HPDE6-E6E7 (cell line): ENCODE results near the gene VPS26B.
"Not testable (repeated sequence)": the region's sequence is repeated elsewhere in the genome, so short reads cannot be mapped to it uniquely, and the experiment has no call there.

Experiments used
- DNase-seq: peaks from one replicate; pipeline ENCODE4 v3.0.0; 2011; ENCODE audit warnings: missing footprints; ENCODE audit errors: extremely low spot score

VPS26B gene

DNA sequence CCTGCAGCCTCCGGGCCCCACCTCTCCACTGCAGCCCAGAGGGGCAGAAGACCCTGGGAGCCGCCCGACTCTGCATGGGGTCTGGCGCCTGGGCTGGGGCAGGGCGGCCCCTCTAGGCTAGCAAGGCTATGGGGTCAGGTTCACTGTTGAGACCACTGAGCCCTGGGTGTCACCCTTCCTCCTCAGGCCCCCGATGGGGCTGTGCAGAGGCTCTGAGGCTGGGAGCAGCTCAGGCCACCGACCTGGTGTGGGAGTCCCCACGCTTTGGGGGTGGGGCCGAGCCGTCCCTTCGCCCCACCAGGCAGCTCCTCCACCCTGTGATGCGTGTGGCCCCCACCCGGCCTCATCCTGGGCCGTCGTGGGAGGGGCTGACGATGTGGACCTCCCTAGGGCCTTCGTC lies 57.2 kb downstream of the VPS26B start:
- DNase-seq = not testable (repeated sequence)

- DNase-seq = no peak
Observed at GRCh38 chr11:134282121-134283045, 57.9 kb downstream of the VPS26B start.

DNA sequence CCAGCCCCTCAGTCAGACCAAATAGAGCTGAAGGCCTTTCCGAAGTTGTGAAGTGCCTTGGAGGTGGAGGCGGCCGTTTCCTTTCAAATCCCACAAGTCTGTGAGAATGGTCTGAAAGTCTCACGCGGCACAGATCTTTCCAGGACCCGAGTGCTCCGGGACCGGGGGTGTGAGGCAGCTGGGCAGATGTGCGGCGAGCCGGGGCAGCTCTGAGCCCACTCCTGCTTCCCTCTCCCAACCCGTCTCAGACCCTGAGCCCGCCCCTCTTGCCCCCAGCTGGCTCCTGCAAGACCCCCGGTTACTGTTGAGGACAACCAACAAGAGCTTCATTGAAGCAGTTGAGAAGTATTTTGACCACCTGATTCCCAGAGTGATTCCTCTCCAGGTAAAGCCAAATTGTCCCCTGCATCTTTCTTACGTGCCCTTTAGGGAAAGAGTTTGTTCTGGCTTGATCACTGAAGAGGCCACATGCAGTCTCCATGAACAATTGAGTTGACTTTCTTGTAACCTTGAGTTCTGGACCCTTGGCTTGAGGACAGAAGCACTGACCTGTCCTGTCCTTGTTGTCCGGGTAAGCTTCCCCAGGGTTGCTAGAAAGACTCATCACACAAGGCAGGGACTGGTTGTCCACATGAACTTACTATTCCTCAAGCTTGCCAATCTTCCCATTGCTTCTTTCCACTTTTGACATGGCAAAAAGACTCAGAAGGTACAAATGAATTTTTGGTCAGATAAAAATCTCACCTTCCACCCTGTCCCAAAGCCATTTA lies 59.2 kb downstream of the VPS26B start:
- no peak for DNase-seq

DNA sequence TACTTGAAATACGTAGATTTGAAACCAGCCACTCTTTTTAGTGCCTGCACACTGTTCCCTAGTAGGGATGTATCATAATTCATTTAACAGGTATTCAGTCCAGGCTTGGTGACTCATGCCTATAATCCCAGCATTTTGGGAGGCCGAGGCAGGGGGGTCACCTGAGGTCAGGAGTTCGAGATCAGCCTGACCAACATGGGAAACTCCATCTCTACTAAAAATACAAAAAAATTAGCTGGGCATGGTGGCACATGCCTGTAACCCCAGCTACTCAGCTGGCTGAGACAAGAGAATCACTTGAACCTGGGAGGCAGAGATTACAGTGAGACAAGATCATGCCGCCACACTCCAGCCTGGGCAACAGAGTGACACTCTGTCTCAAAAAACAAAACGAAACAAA lies 59.9 kb downstream of the VPS26B start:
- DNase-seq = not testable (repeated sequence)

GRCh38 chr11:134287561-134287960 lies 63.1 kb downstream of the VPS26B start:
- no peak for DNase-seq

DNA sequence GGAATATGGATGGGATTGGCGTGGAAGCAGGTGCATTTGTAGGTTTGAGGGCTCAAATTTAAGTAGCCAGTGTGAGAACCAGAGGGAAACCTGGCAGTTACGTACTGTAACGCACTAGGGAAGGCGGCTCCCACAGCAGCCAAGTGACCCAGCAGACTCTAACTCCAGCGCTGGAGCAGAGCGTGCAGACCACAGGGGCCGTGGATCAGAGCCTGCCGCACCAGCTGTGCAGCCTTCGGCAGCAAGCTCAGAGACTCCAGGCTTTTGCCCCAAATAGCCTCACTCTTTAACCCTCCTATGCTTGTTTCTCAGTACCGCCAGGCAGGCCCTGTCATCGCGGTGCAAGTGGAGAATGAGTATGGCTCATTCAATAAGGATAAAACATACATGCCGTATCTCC lies 64.0 kb downstream of the VPS26B start:
- DNase-seq = no peak

DNA sequence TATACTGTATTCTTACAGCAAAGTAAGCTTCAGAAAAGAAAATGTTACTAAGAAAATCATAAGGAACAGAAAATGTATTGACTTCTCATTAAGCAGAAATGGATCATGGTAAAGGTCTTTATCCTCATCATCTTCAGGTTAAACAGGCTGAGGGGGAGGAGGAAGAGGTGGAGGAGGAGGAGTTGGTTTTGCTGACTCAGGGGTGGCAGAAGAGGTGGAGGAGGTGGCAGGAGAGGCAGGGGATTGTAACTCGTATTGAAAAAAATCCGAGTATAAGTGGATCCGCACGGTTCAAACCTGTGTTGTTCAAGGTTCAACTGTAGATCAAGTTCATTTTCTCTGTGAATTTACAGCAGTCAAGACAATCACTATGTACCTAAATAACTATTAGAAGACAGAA lies 64.7 kb downstream of the VPS26B start:
- no peak for DNase-seq

- no peak for DNase-seq
Observed at GRCh38 chr11:134289789-134290188, 65.3 kb downstream of the VPS26B start.

DNA sequence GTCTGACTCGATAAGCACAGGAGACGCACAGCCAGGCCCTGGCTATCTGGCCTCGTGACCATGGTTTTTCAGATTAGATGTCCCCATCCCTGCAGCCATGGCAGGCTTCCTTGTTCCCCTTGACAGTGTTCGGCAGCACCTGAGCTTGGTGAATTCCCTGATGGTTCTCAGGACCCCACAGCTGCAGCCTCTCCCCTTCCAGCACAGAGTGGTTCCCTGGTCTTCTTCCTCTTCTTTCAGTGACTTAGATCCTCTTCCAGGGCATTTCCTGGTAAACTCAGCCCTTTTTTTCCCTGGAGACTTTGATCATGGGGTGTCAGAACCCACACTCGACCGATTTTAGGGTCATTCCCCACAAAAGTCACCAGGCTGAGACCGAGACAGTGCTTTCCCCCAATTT lies 66.2 kb downstream of the VPS26B start:
- DNase-seq = no peak

- DNase-seq = no peak
Observed at GRCh38 chr11:134291196-134291595, 66.7 kb downstream of the VPS26B start.

DNA sequence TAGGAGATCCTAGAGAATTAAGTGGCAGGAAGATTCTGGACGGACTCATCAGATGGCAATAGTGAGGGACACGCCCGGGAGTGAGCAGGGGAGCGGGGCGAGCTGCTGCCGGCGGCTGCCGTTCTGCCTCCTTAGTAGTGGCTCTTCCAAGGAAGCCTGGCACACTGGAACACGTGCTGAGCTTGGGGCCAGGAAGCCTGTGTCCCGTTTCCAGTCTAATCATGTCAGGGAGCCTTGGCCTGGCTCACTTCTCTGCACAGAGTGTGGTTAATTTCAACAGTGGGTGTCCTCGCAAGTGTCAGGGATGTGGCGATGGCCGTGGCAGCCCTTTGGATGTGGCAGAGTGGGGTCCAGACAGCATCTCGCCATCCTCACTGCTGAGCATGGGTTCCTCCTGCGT lies 68.2 kb downstream of the VPS26B start:
- no peak for DNase-seq

GRCh38 chr11:134293119-134294113 lies 68.9 kb downstream of the VPS26B start:
- DNase-seq = no peak

GRCh38 chr11:134294664-134295063 lies 70.2 kb downstream of the VPS26B start:
- no peak for DNase-seq
